HCT116 (cell line): ENCODE measurements around the gene KCTD19. TPM values are rescaled to one million over a fixed set of nuclear protein-coding genes. Genes with fewer than 3 reads are reported as not detected.

Experiments
- ATAC-seq: fragments of 200-7000 bp; cut with Tn5 transposase; 2 replicates; pipeline ENCODE4 v1.9.1; 2020; ENCODE audit warnings: mild to moderate bottlenecking, moderate library complexity
- BruUV-seq: library from RNA; stranded (reverse); fragments of 400-500 nt; replicated peaks from 2 replicates; lab custom pipeline; 2021; lab: Mats Ljungman, UMichigan
- CTCF ChIA-PET: fragments of 300-600 bp; sonication (Branson Sonifier 250); formaldehyde crosslinking; loops from one replicate; lab custom pipeline; 2021; ENCODE audit warnings: antibody characterized with exemption; lab: Charles Lee
- POLR2A ChIA-PET: fragments of 300-600, 350-600 bp; sonication (Branson Sonifier 250); formaldehyde crosslinking; loops from one replicate; lab custom pipeline; 2021; ENCODE audit warnings: antibody characterized with exemption; lab: Charles Lee
- RAD21 ChIA-PET, 2 experiments: fragments of 300-600 bp; sonication (Branson Sonifier 250); formaldehyde crosslinking; loops; one replicate each; lab custom pipeline; 2023; ENCODE audit warnings: low total read pairs in 2 of 2; ENCODE audit not compliant: uncharacterized antibody in 2 of 2, unreplicated experiment in 2 of 2, low non-redundant PET in 1 of 2; lab: Charles Lee
- DNase-seq: peaks from one replicate; pipeline ENCODE4 v3.0.0-alpha.2; 2010; ENCODE audit warnings: low read depth, low spot score
- H2AFZ ChIP-seq: fragments of 200-600 bp; shearing (Covaris generic), sonication (generic); 2 replicates; pipeline ENCODE4 v1.6.1; 2017; ENCODE audit warnings: low read depth, mixed run types, mixed read lengths, antibody characterized with exemption, low read length; ENCODE audit not compliant: poor library complexity, severe bottlenecking
- H3K27ac ChIP-seq: 2 replicates; pipeline ENCODE4 v1.5.1; 2012; ENCODE audit warnings: low read depth, low read length
- H3K27me3 ChIP-seq: fragments of 200-600 bp; sonication (generic); 2 replicates; pipeline ENCODE4 v1.6.1; 2016; ENCODE audit warnings: mixed run types, low read length, mixed read lengths; ENCODE audit not compliant: insufficient read depth
- H3K36me3 ChIP-seq, 2 experiments: fragments of 200-500 bp in 1 of 2; fragments of 200-600 bp in 1 of 2; sonication (Bioruptor generic) in 1 of 2; sonication (generic) in 1 of 2; 2 replicates each; pipeline versions ENCODE4 v1.5.1 to v1.6.1; 2014 to 2016; ENCODE audit warnings: low read length in 2 of 2, inconsistent platforms in 1 of 2, mixed read lengths in 1 of 2, mixed run types in 1 of 2; ENCODE audit not compliant: insufficient read depth in 2 of 2, control insufficient read depth in 1 of 2
- H3K4me1 ChIP-seq, 2 experiments: fragments of 200-600 bp in 1 of 2; sonication (generic) in 1 of 2; 2 replicates each; pipeline versions ENCODE4 v1.5.1 to v1.6.1; 2012 to 2017; ENCODE audit warnings: low read length in 2 of 2, inconsistent platforms in 1 of 2, mild to moderate bottlenecking in 1 of 2, mixed read lengths in 1 of 2, mixed run types in 1 of 2, moderate library complexity in 1 of 2; ENCODE audit not compliant: insufficient read depth in 2 of 2, control insufficient read depth in 1 of 2
- H3K4me2 ChIP-seq: fragments of 200-600 bp; sonication (generic); 2 replicates; pipeline ENCODE4 v1.6.1; 2017; ENCODE audit warnings: mixed run types, low read length, mixed read lengths
- H3K4me3 ChIP-seq, 2 experiments: fragments of 200-600 bp in 1 of 2; sonication (generic) in 1 of 2; replicated peaks in 1 of 2; 2 replicates each; pipeline ENCODE4 v1.5.1; 2011 to 2016; ENCODE audit warnings: low read length in 2 of 2, control low read depth in 1 of 2, low read depth in 1 of 2, mild to moderate bottlenecking in 1 of 2, mixed read lengths in 1 of 2, mixed run types in 1 of 2
- H3K79me2 ChIP-seq: fragments of 200-600 bp; sonication (generic); 2 replicates; pipeline ENCODE4 v1.6.1; 2017; ENCODE audit warnings: mild to moderate bottlenecking, mixed run types, low read length, moderate library complexity, mixed read lengths; ENCODE audit not compliant: insufficient read depth
- H3K9ac ChIP-seq: fragments of 200-600 bp; sonication (generic); 2 replicates; pipeline ENCODE4 v1.6.1; 2016; ENCODE audit warnings: low read length, mixed read lengths
- H3K9me2 ChIP-seq: fragments of 200-600 bp; sonication (generic), shearing (Covaris generic); 2 replicates; pipeline ENCODE4 v1.6.1; 2017; ENCODE audit warnings: mixed run types, mild to moderate bottlenecking, moderate library complexity; ENCODE audit not compliant: insufficient read depth
- H3K9me3 ChIP-seq, 2 experiments: fragments of 200-500 bp in 1 of 2; fragments of 200-600 bp in 1 of 2; sonication (Bioruptor generic) in 1 of 2; sonication (generic) in 1 of 2; 2 replicates each; pipeline ENCODE4 v1.6.1; 2014 to 2017; ENCODE audit warnings: low read length in 2 of 2, mixed read lengths in 2 of 2, inconsistent platforms in 1 of 2, low read depth in 1 of 2, mild to moderate bottlenecking in 1 of 2, mixed run types in 1 of 2, moderate library complexity in 1 of 2; ENCODE audit not compliant: control insufficient read depth in 1 of 2, insufficient read depth in 1 of 2
- H4K20me1 ChIP-seq: fragments of 200-600 bp; sonication (generic), shearing (Covaris generic); 2 replicates; pipeline ENCODE4 v1.6.1; 2017; ENCODE audit warnings: mixed run types, mild to moderate bottlenecking, moderate library complexity; ENCODE audit not compliant: insufficient read depth
- ATF3 ChIP-seq: IDR thresholded peaks from 2 replicates; pipeline ENCODE4 v1.6.1; 2012
- CBX3 ChIP-seq: IDR thresholded peaks from 2 replicates; pipeline ENCODE4 v1.6.1; 2012; ENCODE audit warnings: low read depth
- CTCF ChIP-seq, 3 experiments: fragments of 200-600 bp in 1 of 3; sonication (generic) in 1 of 3; IDR thresholded peaks in 2 of 3; conservative IDR thresholded peaks in 1 of 3; 2 replicates each; pipeline ENCODE4 v1.5.1; 2012 to 2017; ENCODE audit warnings: low read depth in 2 of 3, low read length in 2 of 3, antibody characterized with exemption in 1 of 3, borderline replicate concordance in 1 of 3, control low read depth in 1 of 3, mild to moderate bottlenecking in 1 of 3, mixed read lengths in 1 of 3, mixed run types in 1 of 3, moderate library complexity in 1 of 3; ENCODE audit not compliant: insufficient read depth in 1 of 3
- EGR1 ChIP-seq: IDR thresholded peaks from 2 replicates; pipeline ENCODE4 v1.6.1; 2012; ENCODE audit warnings: low read depth
- ELF1 ChIP-seq: IDR thresholded peaks from 2 replicates; pipeline ENCODE4 v1.6.1; 2012; ENCODE audit warnings: low read depth, borderline replicate concordance
- EZH2 ChIP-seq: fragments of 200-600 bp; sonication (generic); IDR thresholded peaks from 2 replicates; pipeline ENCODE4 v1.6.1; 2017; ENCODE audit warnings: antibody characterized with exemption, mixed run types
- EZH2phosphoT487 ChIP-seq: fragments of 200-600 bp; IDR thresholded peaks from 2 replicates; pipeline ENCODE4 v1.6.1; 2018; ENCODE audit warnings: antibody characterized with exemption, borderline replicate concordance
- FOSL1 ChIP-seq: IDR thresholded peaks from 2 replicates; pipeline ENCODE4 v1.6.1; 2012; ENCODE audit warnings: low read depth
- JUND ChIP-seq: IDR thresholded peaks from 2 replicates; pipeline ENCODE4 v1.6.1; 2012
- MAX ChIP-seq: IDR thresholded peaks from 2 replicates; pipeline ENCODE4 v1.6.1; 2012
- POLR2AphosphoS5 ChIP-seq: IDR thresholded peaks from 2 replicates; pipeline ENCODE4 v1.6.1; 2011; ENCODE audit warnings: mild to moderate bottlenecking, low read depth, low read length, moderate library complexity
- RAD21 ChIP-seq: IDR thresholded peaks from 2 replicates; pipeline ENCODE4 v1.6.1; 2012; ENCODE audit warnings: low read depth, mild to moderate bottlenecking
- REST ChIP-seq: IDR thresholded peaks from 2 replicates; pipeline ENCODE4 v1.6.1; 2012; ENCODE audit warnings: low read depth
- SIN3A ChIP-seq: IDR thresholded peaks from 2 replicates; pipeline ENCODE4 v1.6.1; 2012; ENCODE audit warnings: low read depth
- SP1 ChIP-seq: IDR thresholded peaks from 2 replicates; pipeline ENCODE4 v1.6.1; 2012; ENCODE audit warnings: low read depth
- SRF ChIP-seq: IDR thresholded peaks from 2 replicates; pipeline ENCODE4 v1.6.1; 2012; ENCODE audit warnings: low read depth
- TCF7L2 ChIP-seq: IDR thresholded peaks from 2 replicates; pipeline ENCODE4 v1.7.0; 2011; ENCODE audit warnings: borderline replicate concordance, inconsistent platforms; ENCODE audit not compliant: insufficient read depth, insufficient read length; ENCODE audit errors: extremely low read depth
- YY1 ChIP-seq: IDR thresholded peaks from 2 replicates; pipeline ENCODE4 v1.6.1; 2011; ENCODE audit warnings: low read length, low read depth, moderate library complexity, mild to moderate bottlenecking; ENCODE audit not compliant: insufficient replicate concordance; ENCODE audit errors: extremely low read depth
- ZFX ChIP-seq: fragments of 450-650 bp; IDR thresholded peaks from 2 replicates; pipeline ENCODE4 v1.6.1; 2017
- ZNF274 ChIP-seq: fragments of 200-500 bp; sonication (Bioruptor generic); IDR thresholded peaks from 2 replicates; pipeline ENCODE4 v1.6.1; 2014; ENCODE audit warnings: mild to moderate bottlenecking, low read depth, low read length, inconsistent platforms
- intact Hi-C: fragments of 100-400 bp; cut with micrococcal nuclease; formaldehyde crosslinking; loops from 2 replicates; pipeline ENCODE4 v1.10.0; 2022
- total RNA-seq: library from RNA; stranded (reverse); gene quantifications from one replicate; pipeline ENCODE4 v1.2.1, GENCODE V29; 2021; ENCODE audit not compliant: unreplicated experiment

Gene KCTD19
- total RNA-seq, 1 experiment from 2014 or later = not detected

- Histone ChIP-seq H3K9ac (no peak overlapping the region), H3K36me3 (no peaks in the 10 kb centered on the region), H3K79me2 (no peaks in the 10 kb centered on the region), H3K9me2 (no peaks in the 10 kb centered on the region), H3K27ac (no peak overlapping the region), H3K4me2 (no peak overlapping the region), H3K4me1 (no peaks in the 10 kb centered on the region), H3K27me3 (no peaks in the 10 kb centered on the region), H2AFZ (no peak overlapping the region), H3K9me3 (no peaks in the 10 kb centered on the region), H4K20me1 (no peaks in the 10 kb centered on the region), H3K4me3 (no peak overlapping the region)
- CTCF ChIA-PET = no interaction called here
- intact Hi-C loops = no loop called here
- DNase-seq = no peak
- BruUV-seq = no TSS peak
- POLR2A ChIA-PET = no interaction called here
- RAD21 ChIA-PET = no interaction called here
- ATAC-seq = no peak
- TF ChIP-seq FOSL1 (no peak), REST (no peak), EGR1 (no peak), POLR2AphosphoS5 (no peak), CBX3 (no peak), SRF (no peak), ZFX (no peak), SIN3A (no peak), SP1 (no peak), EZH2phosphoT487 (no peak), ELF1 (no peak), ZNF274 (no peak), CTCF (IDR thresholded peaks at IDR 0.05 in 2 of 3, conservative IDR thresholded peaks at IDR 0.05 in 1 of 3; ENCODE audit: borderline replicate concordance in 1 of 3, insufficient read depth in 1 of 3, low read depth in 2 of 3, low read length in 2 of 3) (no peak), ATF3 (no peak), YY1 (no peak), RAD21 (no peak), JUND (no peak), EZH2 (no peak), TCF7L2 (no peak), MAX (no peak)
- TF ChIP-seq, all 23 proteins: peak for 0
Observed at GRCh38 chr16:67329901-67330300, 3.4 kb upstream of the KCTD19 start.
